Stomach (tissue), 9 donors: Measurements from ENCODE around the gene TTC8. TPM values are rescaled to one million over a fixed set of nuclear protein-coding genes. Genes with fewer than 3 reads are reported as not detected.

Experiments used
- DNase-seq, 2 donors: peaks; one replicate each; pipeline versions ENCODE4 v3.0.0 to v3.0.0-alpha.2; 2013 to 2019
- H3K27ac ChIP-seq, 5 donors: fragments of 200-600 bp in 4 of 5; sonication (generic) in 4 of 5; one replicate each; pipeline ENCODE4 v1.5.1; 2013 to 2019; ENCODE audit warnings: mild to moderate bottlenecking in 1 of 5, moderate library complexity in 1 of 5
- H3K27me3 ChIP-seq, 3 donors: fragments of 200-600 bp; sonication (generic); one replicate each; pipeline ENCODE4 v1.5.1; 2017 to 2019; ENCODE audit warnings: mixed run types in 1 of 3
- H3K36me3 ChIP-seq, 4 donors: fragments of 200-600 bp; sonication (generic); 1 replicate in 3 of 4; 2 replicates in 1 of 4; pipeline ENCODE4 v1.5.1; 2016 to 2019
- H3K4me1 ChIP-seq, 4 donors: fragments of 200-600 bp; sonication (generic); one replicate each; pipeline ENCODE4 v1.5.1; 2016 to 2019
- H3K4me3 ChIP-seq, 4 donors: fragments of 200-600 bp; sonication (generic) in 3 of 4; one replicate each; pipeline ENCODE4 v1.5.1; 2016 to 2019; ENCODE audit warnings: mild to moderate bottlenecking in 1 of 4
- H3K9me3 ChIP-seq, 4 donors: fragments of 200-600 bp; sonication (generic); one replicate each; pipeline ENCODE4 v1.5.1; 2016 to 2019
- CTCF ChIP-seq, 7 experiments: fragments of 450-650 bp in 4 of 7; fragments of 200-600 bp in 3 of 7; sonication (generic) in 3 of 7; IDR thresholded peaks; one replicate each; pipeline ENCODE4 v1.5.1; 2016 to 2019; ENCODE audit warnings: antibody characterized with exemption in 7 of 7, control low read depth in 2 of 7, mild to moderate bottlenecking in 1 of 7
- EP300 ChIP-seq: sonication (generic); formaldehyde crosslinking; IDR thresholded peaks from one replicate; pipeline ENCODE4 v1.6.1; 2017; ENCODE audit warnings: antibody characterized with exemption
- POLR2A ChIP-seq, 4 donors: fragments of 450-650 bp; IDR thresholded peaks; one replicate each; pipeline ENCODE4 v1.6.1; 2016; ENCODE audit warnings: antibody characterized with exemption in 4 of 4, control low read depth in 2 of 4, mild to moderate bottlenecking in 1 of 4, moderate library complexity in 1 of 4
- POLR2AphosphoS5 ChIP-seq, 3 donors: sonication (generic); formaldehyde crosslinking; IDR thresholded peaks; one replicate each; pipeline ENCODE4 v1.6.1; 2016; ENCODE audit warnings: antibody characterized with exemption in 3 of 3
- WGBS, 5 donors: extraction: QIAGEN DNeasy Blood & Tissue Kit in 3 of 5; methylation state at CpG; one replicate each; pipeline versions ENCODE4 v1.1.5 to v1.1.7; 2013 to 2018; 5-methylcytosine and 5-hydroxymethylcytosine counted together
- intact Hi-C: fragments of 100-400 bp; cut with DNase I; formaldehyde crosslinking; loops from one replicate; pipeline ENCODE4 v1.15.1; 2023; ENCODE audit warnings: low total_unique reads
- polyA plus RNA-seq, 3 donors: library from polyadenylated mRNA; stranded (reverse); fragments of 200-250 nt; gene quantifications; one replicate each; pipeline ENCODE4 v1.2.3, GENCODE V29; 2013
- total RNA-seq, 5 donors: library from RNA; depleted of rRNA; stranded (reverse); fragments of >200 nt; gene quantifications; one replicate each; pipeline versions ENCODE4 v1.1.0 to v1.2.3, GENCODE V29; 2014 to 2016
- donor health status: healthy with polysubstance abuse.
- donor health status: Bipolar disorder and iron deficiency.
- donor health status: healthy.

Gene TTC8
- total and polyA plus RNA-seq, 8 donors: 2.7 to 53.1 (median 8.7) TPM; not detected in 1

- no peaks in the 10 kb centered on the region for H3K4me1 ChIP-seq
- DNase-seq: no peak
- no peaks in the 10 kb centered on the region for H3K9me3 ChIP-seq
- 90 to 96% (median 93%) methylated on average over 7 of the region's 7 CpGs for WGBS, 5 donors
- no peak overlapping the region for H3K4me3 ChIP-seq
- peaks cover 0 to 51% (median 46%) of the 10 kb centered on the region in 4 donors for H3K36me3 ChIP-seq
- no peak for TF ChIP-seq EP300
- intact Hi-C loops: loop anchor here (10.0 kb wide), 1 partner anchor 196 kb away; no protein-coding TSS in a partner anchor
- no peak overlapping the region for H3K27ac ChIP-seq
- H3K27me3 ChIP-seq: no peaks in the 10 kb centered on the region
These were observed 46.3 kb downstream of the TTC8 start for GRCh38 chr14:88870777-88871176.

- no peaks in the 10 kb centered on the region for H3K4me1 ChIP-seq
- 89 to 95% (median 92%) methylated on average over 3 of the region's 3 CpGs for WGBS, 5 donors
- no peak for TF ChIP-seq POLR2AphosphoS5 (IDR thresholded peaks at IDR 0.05)
- TF ChIP-seq POLR2A (IDR thresholded peaks at IDR 0.05): no peak
- TF ChIP-seq CTCF (IDR thresholded peaks at IDR 0.05): no peak
- no peak for TF ChIP-seq EP300
- intact Hi-C loops: loop anchor here (10.0 kb wide), 1 partner anchor 197 kb away; no protein-coding TSS in a partner anchor
- H3K9me3 ChIP-seq: no peaks in the 10 kb centered on the region
- H3K36me3 ChIP-seq: peaks cover 0 to 53% (median 47%) of the 10 kb centered on the region in 4 donors
- H3K4me3 ChIP-seq: no peak overlapping the region
- no peaks in the 10 kb centered on the region for H3K27me3 ChIP-seq
- no peak overlapping the region for H3K27ac ChIP-seq
- DNase-seq: no peak
These were observed 47.0 kb downstream of the TTC8 start for GRCh38 chr14:88871429-88871828.

- intact Hi-C loops: loop anchor here (10.0 kb wide), 1 partner anchor 198 kb away; no protein-coding TSS in a partner anchor
- H3K36me3 ChIP-seq: peaks cover 0 to 65% (median 58%) of the 10 kb centered on the region in 4 donors
- H3K4me1 ChIP-seq: no peaks in the 10 kb centered on the region
- no peaks in the 10 kb centered on the region for H3K9me3 ChIP-seq
- WGBS, 5 donors: 68 to 86% (median 86%) methylated on average over 3 of the region's 3 CpGs
- no peak overlapping the region for H3K4me3 ChIP-seq
- DNase-seq: no peak
- no peak overlapping the region for H3K27ac ChIP-seq
- no peaks in the 10 kb centered on the region for H3K27me3 ChIP-seq
- TF ChIP-seq POLR2A (IDR thresholded peaks at IDR 0.05): no peak
- TF ChIP-seq CTCF (IDR thresholded peaks at IDR 0.05): no peak
- TF ChIP-seq POLR2AphosphoS5 (IDR thresholded peaks at IDR 0.05): no peak
- no peak for TF ChIP-seq EP300
These were observed 48.5 kb downstream of the TTC8 start for GRCh38 chr14:88872976-88873375.

GRCh38 chr14:88877192-88877591 is 52.7 kb downstream of the TTC8 start:
- no peak for TF ChIP-seq CTCF (IDR thresholded peaks at IDR 0.05)
- Histone ChIP-seq H3K36me3 (peaks cover 0 to 67% (median 57%) of the 10 kb centered on the region in 4 donors), H3K27ac (no peak overlapping the region), H3K27me3 (no peaks in the 10 kb centered on the region), H3K4me3 (no peak overlapping the region), H3K9me3 (peaks cover 0 to 13% (median 7%) of the 10 kb centered on the region in 4 donors), H3K4me1 (no peaks in the 10 kb centered on the region)
- no peak for DNase-seq
- intact Hi-C loops: loop anchor here (10.0 kb wide), 1 partner anchor 202 kb away; no protein-coding TSS in a partner anchor
- 94 to 99% (median 98%) methylated on average over 2 of the region's 2 CpGs for WGBS, 5 donors

- Histone ChIP-seq H3K4me1 (no peaks in the 10 kb centered on the region), H3K4me3 (no peak overlapping the region), H3K36me3 (peaks cover 0 to 52% (median 39%) of the 10 kb centered on the region in 4 donors), H3K27me3 (no peaks in the 10 kb centered on the region), H3K27ac (no peak overlapping the region), H3K9me3 (peaks cover 0 to 26% (median 11%) of the 10 kb centered on the region in 4 donors)
- 81 to 92% (median 90%) methylated on average over 4 of the region's 4 CpGs for WGBS, 5 donors
- no peak for TF ChIP-seq POLR2AphosphoS5 (IDR thresholded peaks at IDR 0.05)
- no peak for TF ChIP-seq POLR2A (IDR thresholded peaks at IDR 0.05)
- TF ChIP-seq CTCF (IDR thresholded peaks at IDR 0.05): no peak
- no peak for TF ChIP-seq EP300
- intact Hi-C loops: loop anchor here (10.0 kb wide), 1 partner anchor 204 kb away; no protein-coding TSS in a partner anchor
- DNase-seq: no peak
These were observed 54.6 kb downstream of the TTC8 start for GRCh38 chr14:88879022-88879421.
